Measurements from ENCODE around the gene BANF1. TPM values are rescaled to one million over a fixed set of nuclear protein-coding genes. Genes with fewer than 3 reads are reported as not detected.
A peak's percentile ranks its signal among the peaks of the same experiment; 100 is the strongest.

Gene BANF1, protein sequence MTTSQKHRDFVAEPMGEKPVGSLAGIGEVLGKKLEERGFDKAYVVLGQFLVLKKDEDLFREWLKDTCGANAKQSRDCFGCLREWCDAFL
- 248 TPM for total RNA-seq
- long read RNA-seq, transcript BANF1-208 (3 exons, 1,135 nt) = minor isoform, 5 of 52 reads
- long read RNA-seq, transcript BANF1-201 (3 exons, 1,155 nt) = major isoform, 40 of 52 reads
- long read RNA-seq, partial matches to known transcripts = 1 of 52 reads
- long read RNA-seq, other reads (novel, unspliced or antisense) = 1 of 52 reads

DNA sequence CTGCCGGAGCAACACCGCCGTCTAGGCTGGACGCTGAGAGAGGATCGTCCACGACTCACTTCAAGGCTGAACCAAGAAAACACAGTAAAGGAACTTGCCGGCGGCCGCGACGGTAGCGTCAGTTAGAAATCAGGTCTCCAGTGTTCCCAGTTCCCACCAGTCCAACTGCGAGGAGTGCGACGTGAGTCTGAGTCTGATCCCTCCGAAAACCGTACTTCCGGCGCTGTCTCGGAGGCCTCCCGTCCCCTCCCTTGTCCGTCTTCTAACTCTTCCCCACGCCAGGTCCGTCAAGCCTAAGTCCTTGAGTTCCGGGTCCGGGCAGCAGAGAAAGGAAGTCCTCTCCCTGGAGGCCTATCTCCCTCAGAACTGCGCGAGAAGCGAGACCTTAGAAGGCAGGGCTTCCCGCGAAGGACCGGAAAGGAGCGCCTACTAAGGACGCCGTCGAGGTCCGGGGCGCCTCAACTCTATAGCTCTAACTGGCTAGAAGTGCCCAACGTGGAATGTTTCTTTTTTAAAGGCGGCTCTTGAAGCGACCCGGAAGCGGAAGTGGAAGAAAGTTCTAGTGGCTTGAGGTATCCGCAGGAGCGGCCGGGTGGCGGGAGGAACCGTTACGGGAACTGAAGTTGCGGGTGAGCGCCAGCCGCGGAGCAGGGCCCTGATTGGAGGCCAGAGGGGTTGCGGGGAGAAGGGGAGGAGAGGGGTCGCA, at the start of gene BANF1, which contains the start of gene EIF1AD:
Gene BANF1 (plus strand): TSS at position 562 of the 706 bp plus-strand sequence. CDS start 748 bp downstream, outside the sequence.
Gene EIF1AD (minus strand): TSS at position 216 of the 706 bp plus-strand sequence. CDS start 1,768 bp downstream, outside the sequence.
- DNase-seq (ENCODE audit: missing footprints) (peak; percentile 93), ATAC-seq (peak; percentile 93)
- intact Hi-C loops (cut with DNase I) = loop anchor here (1.0 kb wide), 1 partner anchor 41 kb away; the partner anchor contains the start of gene SART1

DNA sequence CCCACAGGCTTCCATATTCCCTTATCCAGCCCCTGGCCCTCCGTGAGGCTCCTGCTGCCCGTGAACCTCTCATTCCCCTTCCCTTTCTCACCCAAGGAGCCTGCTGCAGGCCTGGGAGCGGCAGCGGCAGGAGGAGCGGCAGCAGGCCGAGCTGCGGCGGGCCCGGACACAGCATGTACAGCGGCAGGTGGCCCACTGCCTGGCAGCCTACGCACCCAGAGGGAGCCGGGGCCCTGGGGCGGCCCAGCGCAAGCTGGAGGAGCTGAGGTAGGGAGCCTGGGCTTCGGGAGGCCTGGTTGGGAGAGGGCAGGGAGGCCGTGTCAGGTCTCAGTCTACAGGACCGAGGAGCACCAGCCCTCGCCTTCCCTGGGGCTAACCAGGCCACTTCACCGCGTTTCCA, 48.8 kb upstream of the BANF1 start:
- intact Hi-C loops (cut with DNase I) = no loop called here
- ATAC-seq (no peak), DNase-seq (ENCODE audit: missing footprints) (no peak)

DNA sequence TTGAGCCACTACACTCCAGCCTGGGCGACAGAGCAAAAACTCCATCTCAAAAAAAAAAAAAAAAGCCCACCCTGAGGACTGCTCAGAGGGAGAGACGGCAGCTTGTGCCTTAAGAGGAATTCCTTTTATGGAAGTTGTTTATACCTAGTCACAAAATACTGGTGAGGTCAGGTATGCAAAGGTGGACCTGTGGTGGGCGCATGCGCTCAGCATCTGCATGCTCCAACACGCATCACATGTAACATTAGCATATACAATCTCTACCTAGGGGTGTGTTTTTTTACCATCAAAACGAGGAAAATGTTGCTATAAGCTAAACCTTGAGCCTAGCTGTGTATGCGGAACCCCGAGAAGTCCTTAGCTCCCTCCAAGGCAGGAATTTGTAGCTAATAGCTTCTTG, 47.5 kb upstream of the BANF1 start:
- intact Hi-C loops (cut with DNase I) = no loop called here
- ATAC-seq = no peak
- no peak for DNase-seq (ENCODE audit: missing footprints)

DNA sequence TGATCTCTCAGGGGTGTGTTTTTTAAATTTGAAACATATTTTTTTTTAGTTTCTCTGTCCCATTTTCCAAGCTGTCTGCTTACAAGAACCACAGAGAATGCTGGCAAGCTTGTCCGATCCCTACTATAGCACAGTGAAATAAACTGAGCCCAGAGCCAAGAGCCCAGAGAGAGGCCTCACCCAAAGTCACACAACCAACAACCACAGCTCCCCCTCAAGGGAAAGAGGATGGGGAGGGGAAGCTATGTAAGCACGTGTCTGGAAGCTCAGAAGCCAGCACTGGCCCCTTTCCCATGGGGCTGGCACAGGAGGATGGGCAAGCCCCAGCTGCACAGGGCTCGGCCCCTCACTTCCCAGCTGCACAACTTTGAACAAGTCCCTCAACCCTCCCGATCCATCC, 44.0 kb upstream of the BANF1 start:
- no peak for ATAC-seq
- DNase-seq (ENCODE audit: missing footprints) = no peak

DNA sequence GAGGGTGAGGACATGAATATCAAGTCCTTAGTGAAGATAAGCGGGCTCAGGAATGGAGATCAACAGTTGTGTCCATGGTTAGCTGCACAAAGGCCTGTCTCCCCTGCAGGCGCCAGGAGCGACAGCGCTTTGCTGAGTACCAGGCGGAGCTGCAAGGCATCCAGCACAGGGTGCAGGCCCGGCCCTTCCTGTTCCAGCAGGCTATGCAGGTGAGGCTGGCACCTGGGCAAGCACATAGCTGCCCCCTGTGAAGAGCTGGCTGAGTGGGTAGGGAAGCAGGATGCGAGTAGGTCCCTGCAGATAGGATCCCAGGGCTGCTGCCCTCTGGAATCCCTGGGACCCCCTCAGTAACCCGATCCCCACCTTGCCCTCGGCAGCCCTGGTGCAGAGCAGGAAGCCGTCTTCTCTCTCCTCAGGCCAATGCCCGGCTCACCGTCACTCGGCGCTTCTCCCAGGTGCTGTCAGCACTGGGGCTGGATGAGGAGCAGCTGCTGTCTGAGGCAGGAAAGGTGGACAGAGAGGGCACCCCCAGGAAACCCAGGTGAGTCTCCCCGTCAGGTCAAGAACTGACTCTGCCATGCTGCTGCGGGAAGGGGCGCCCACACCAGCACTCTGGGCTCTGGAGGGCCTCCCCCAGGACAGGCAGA, 43.4 kb upstream of the BANF1 start:
- ATAC-seq (no peak), DNase-seq (ENCODE audit: missing footprints) (no peak)
- intact Hi-C loops (cut with DNase I) = no loop called here

More for the DNA sequence above, 44.0 kb upstream of the BANF1 start:
- intact Hi-C loops (cut with DNase I) = no loop called here

DNA sequence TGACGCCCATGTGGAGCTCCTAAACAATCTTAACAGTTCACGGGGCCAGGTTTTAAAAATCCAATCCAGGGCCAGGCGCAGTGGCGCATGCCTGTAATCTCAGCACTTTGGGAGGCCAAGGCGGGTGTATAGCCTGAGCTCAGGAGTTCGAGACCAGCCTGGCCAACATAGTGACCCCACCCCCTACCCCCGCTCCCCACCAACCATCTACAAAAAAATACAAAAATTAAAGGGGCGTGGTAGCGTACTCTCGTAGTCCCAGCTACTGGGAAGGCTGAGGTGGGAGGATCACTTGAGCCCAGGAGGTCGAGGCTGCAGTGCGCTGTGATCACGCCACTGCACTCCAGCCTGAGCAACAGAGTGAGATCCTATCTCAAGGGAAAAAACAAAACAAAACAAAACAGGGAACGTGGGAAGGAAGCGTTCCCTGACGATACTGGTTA, 41.5 kb upstream of the BANF1 start:
- DNase-seq (ENCODE audit: missing footprints) (no peak), ATAC-seq (peak; percentile 0)
- intact Hi-C loops (cut with DNase I) = loop anchor here (1.0 to 10.0 kb wide), 4 partner anchors 41 to 106 kb away; partner anchors contain the start of genes BANF1, C11orf68, CFL1 and DRAP1

DNA sequence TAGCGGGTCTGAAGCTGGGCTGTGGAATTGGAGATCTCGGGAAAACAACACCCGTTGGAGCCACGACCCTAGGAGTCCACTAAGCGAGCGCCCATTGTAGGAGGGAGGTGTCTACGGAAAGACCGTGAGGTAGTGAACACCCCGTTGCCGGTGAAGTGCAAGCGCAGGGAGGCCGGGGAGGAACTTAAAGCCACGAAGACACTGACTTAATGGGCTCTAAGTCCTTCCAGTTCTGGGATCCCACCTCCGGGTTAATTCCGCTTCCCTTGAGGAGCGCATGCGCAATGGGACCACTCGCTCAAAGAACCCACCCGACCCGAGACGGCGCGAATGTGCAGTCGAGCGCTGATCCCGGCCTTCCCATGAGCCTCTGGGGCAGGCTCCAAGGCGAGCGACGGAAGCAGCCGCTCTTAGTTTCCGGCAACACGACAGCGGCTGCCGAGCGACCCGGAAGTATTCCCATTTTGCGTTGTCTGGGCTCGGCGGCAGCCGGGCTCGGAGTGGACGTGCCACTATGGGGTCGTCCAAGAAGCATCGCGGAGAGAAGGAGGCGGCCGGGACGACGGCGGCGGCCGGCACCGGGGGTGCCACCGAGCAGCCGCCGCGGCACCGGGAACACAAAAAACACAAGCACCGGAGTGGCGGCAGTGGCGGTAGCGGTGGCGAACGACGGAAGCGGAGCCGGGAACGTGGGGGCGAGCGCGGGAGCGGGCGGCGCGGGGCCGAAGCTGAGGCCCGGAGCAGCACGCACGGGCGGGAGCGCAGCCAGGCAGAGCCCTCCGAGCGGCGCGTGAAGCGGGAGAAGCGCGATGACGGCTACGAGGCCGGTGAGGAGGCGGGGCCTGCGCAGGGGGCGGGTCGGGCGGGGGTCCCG, 40.8 kb upstream of the BANF1 start, which contains the start of gene SART1:
Gene SART1 (plus strand): TSS at position 468 of the 874 bp plus-strand sequence. CDS start 47 bp downstream, at position 515.
- peak; percentile 99 for ATAC-seq
- intact Hi-C loops (cut with DNase I) = loop anchor here (1.0 to 10.0 kb wide), 4 partner anchors 41 to 107 kb away; partner anchors contain the start of genes BANF1, C11orf68, CFL1 and DRAP1
- peak; percentile 99 for DNase-seq (ENCODE audit: missing footprints)

DNA sequence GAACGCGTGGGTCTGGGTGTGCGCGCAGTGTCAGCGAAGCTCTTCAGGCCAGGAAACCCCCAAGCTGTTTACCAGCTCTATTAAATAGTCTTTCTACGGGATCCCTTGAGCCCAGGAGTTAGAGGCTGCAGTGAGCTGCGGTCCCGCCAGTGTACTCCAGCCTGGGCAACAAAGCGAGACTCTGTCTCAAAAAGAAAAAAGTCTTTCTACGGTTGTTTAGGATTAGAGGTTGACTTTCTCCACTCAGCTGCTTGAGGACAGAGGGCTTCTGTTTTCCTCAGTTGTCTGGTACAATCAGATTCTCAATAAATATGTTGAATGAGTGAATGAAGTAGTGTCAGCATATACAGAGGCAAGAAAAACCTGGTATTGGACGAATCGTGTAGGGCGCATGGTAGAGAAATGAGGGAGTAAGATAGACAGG, 40.1 kb upstream of the BANF1 start:
- no peak for DNase-seq (ENCODE audit: missing footprints)
- no peak for ATAC-seq
- intact Hi-C loops (cut with DNase I) = loop anchor here (10.0 kb wide), 1 partner anchor 107 kb away; the partner anchor contains the start of gene CFL1

DNA sequence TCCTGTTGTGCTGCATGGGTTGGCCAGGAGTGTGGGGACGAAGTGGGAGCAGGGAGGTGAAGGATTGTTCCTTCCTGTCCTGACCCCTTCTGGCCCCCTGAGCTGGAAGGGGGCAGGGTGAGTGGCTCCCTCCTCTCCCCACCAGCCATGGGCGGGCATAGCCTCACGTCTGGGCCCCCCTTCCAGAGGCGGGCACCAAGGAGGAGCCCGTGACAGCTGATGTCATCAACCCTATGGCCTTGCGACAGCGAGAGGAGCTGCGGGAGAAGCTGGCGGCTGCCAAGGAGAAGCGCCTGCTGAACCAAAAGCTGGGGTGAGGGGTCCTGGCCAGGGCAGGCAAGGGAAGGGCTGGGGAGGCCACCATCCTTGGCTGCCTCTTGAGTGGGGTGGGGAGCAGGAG, 37.4 kb upstream of the BANF1 start:
- DNase-seq (ENCODE audit: missing footprints) (no peak), ATAC-seq (no peak)
- intact Hi-C loops (cut with DNase I) = loop anchor here (10.0 kb wide), 1 partner anchor 110 kb away; the partner anchor contains the start of gene CFL1

DNA sequence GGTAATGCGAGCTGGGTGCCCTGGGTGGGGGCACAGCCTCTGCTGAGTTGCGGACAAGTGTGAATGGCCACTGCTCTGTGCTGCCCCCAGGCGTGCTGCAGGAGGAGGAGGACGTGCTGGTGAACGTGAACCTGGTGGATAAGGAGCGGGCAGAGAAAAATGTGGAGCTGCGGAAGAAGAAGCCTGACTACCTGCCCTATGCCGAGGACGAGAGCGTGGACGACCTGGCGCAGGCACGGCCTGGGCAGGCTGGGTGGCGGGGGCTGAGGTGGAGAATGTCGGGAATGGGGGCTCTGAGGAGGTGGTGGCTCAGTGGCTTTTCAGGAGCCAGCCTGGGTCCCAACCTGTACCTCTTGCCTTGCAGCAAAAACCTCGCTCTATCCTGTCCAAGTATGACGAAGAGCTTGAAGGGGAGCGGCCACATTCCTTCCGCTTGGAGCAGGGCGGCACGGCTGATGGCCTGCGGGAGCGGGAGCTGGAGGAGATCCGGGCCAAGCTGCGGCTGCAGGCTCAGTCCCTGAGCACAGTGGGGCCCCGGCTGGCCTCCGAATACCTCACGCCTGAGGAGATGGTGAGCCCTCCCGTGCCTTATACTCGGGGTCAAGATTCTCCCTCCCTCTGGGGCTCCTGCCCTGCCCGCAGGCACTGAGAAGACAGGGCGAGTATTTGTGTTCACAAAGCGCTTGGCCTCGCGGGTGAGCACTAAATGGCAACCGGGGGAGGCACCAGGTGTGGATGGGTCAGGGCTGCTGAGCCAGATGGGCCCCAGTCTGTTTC, 36.1 kb upstream of the BANF1 start:
- no peak for ATAC-seq
- DNase-seq (ENCODE audit: missing footprints) = no peak
- intact Hi-C loops (cut with DNase I) = loop anchor here (10.0 kb wide), 1 partner anchor 111 kb away; the partner anchor contains the start of gene CFL1

DNA sequence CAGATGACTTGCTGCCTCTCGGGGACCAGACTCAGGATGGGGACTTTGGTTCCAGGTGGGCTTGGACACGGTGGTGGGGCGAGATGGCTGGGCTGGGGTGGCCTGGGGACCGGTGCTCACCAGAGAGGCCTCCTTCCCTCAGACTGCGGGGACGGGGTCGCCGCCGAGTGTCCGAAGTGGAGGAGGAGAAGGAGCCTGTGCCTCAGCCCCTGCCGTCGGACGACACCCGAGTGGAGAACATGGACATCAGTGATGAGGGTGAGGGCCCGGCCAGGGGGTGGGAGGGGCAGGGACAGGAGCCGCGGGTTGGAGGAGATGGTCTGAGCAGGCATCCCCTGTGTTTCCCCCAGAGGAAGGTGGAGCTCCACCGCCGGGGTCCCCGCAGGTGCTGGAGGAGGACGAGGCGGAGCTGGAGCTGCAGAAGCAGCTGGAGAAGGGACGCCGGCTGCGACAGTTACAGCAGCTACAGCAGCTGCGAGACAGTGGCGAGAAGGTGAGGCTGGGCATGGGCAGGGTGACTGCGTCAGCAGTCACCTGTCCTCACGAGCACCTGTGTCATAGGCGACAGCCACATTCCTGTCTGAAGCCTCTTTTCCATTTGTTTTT, 34.9 kb upstream of the BANF1 start:
- DNase-seq (ENCODE audit: missing footprints) = no peak
- intact Hi-C loops (cut with DNase I) = loop anchor here (10.0 kb wide), 1 partner anchor 113 kb away; the partner anchor contains the start of gene CFL1
- no peak for ATAC-seq

DNA sequence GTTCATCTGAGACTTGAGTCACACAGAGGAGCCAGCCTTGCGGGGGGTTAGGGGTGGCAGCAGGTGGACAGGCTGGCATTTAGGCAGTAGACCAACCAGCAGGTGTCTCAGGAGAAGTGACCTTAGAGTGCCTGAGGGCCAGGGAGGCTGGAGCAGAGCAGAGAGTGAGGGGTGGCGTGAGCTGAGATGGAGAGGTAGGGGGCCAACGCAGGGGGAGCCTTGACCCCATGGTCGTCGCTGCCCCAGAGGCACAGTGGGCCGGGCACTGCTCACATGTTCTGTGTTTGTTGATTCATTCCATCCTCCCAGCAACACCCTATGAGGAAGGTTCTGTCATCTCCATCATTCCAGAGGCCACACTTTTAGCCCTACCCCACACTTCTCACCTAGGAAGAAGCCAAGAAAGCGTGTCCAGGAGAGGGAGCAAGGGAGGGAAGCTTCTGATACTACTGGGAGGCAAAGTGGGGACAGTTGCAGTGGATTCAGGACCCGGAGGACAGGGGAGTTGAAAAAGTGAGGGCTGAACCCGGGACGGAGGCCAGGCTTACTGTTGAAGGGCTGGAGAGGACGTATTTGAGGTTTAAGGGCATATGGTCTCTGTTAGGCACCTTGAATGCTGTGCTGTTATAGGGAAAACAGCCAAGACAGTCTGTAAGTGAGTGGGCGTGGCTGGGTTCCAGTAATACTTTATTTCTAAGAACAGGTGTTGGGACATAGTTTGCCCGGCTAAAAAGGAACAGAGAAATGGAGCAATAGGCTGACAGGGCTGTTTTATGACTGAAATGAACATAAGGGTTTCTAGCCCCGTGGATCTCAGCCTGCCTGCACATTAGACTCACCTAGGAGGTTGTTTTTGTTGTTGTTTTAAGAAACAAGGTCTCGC, 33.5 kb upstream of the BANF1 start:
- DNase-seq (ENCODE audit: missing footprints) (no peak), ATAC-seq (no peak)
- intact Hi-C loops (cut with DNase I) = loop anchor here (10.0 kb wide), 1 partner anchor 114 kb away; the partner anchor contains the start of gene CFL1

DNA sequence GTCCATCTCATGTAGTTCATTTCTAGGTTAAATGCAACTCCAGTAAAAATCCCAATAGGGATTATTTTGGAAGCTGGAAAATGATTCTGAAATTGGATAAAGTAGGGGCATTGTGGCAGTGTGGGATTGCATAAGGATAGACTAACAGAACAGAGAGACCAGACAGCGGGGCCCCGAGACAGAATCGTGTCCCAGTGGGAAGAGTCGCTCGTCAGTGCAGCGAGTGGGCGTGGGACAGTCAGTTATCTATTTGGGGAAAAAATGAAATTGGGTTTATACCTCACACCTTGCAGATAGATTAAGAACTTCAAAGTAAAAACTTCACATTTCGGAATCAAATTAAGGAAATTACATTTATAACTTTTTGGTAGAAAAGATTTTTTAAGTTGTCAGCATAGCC, 30.2 kb upstream of the BANF1 start:
- DNase-seq (ENCODE audit: missing footprints) (no peak), ATAC-seq (no peak)
- intact Hi-C loops (cut with DNase I) = no loop called here

DNA sequence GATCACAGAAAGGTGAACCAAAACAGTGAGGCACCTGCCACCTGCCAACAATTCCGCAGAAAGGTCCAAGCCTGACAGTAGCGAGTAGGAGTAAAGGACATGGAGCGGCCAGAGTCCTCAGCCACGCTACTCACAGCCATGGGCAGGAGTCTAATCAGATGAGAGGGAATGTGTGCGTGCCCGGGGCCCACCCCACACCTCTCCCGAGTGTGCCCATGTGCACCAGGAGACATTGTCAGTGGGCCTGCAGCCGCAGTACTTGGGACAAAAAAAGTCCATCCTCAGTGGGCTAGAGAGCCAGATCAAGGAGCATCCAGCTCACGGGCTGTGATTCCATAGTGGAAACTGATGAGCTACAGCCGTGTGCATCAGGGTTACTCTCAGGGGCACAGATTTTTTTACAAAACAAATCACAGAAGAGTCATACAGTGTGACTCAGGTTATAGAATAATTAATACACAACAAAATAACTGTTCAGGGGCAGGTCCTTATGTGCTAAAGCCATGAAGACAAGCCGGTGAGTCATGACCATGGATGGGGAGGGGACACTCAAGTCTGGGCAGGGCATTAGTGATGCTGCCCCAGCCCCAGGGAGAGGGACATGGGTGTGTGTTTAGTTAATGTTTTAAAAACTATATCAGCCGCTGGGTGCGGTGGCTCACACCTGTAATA, 28.7 kb upstream of the BANF1 start:
- intact Hi-C loops (cut with DNase I) = no loop called here
- ATAC-seq = no peak
- DNase-seq (ENCODE audit: missing footprints) = no peak

DNA sequence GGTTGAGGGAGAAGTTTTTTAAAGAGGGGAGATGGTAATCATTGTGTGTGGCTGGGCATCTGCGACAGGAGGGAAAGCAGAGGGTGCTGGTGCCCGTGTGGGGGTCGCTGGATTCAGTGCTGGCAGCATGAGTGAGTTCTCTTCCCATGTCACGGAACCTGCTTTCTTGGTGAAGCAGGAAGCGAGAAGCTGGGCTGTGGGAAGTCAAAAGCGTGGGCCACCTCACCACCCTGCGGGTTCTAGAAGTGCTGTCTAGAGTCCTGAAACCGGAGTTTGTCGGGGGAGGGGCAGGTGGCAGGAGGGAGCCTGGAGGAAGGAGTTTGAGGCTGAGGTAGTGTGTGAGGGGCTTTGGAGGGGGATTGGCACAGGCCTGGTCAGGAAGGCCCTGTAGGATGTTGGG, 26.5 kb upstream of the BANF1 start:
- no peak for ATAC-seq
- intact Hi-C loops (cut with DNase I) = no loop called here
- no peak for DNase-seq (ENCODE audit: missing footprints)

All from Right ventricle myocardium inferior (tissue), 1 donor.